Lower leg skin (tissue), 3 donors: Measurements from ENCODE around the gene NLE1.

Source experiments
- CTCF ChIP-seq, 3 donors: fragments of 450-650 bp; IDR thresholded peaks; one replicate each; pipeline ENCODE4 v1.5.1; 2016; ENCODE audit warnings: antibody characterized with exemption in 3 of 3, mild to moderate bottlenecking in 3 of 3, moderate library complexity in 2 of 3
- POLR2A ChIP-seq, 2 donors: fragments of 450-650 bp; IDR thresholded peaks; one replicate each; pipeline ENCODE4 v1.6.1; 2016 to 2017; ENCODE audit warnings: antibody characterized with exemption in 2 of 2, mild to moderate bottlenecking in 1 of 2, moderate library complexity in 1 of 2

- TF ChIP-seq CTCF (IDR thresholded peaks at IDR 0.05) (no peak), POLR2A (IDR thresholded peaks at IDR 0.05) (no peak)
Observed at GRCh38 chr17:35086931-35087573, 55.1 kb downstream of the NLE1 start.
